ENCODE measurements around the gene BAG1.

The BAG1 gene

DNA sequence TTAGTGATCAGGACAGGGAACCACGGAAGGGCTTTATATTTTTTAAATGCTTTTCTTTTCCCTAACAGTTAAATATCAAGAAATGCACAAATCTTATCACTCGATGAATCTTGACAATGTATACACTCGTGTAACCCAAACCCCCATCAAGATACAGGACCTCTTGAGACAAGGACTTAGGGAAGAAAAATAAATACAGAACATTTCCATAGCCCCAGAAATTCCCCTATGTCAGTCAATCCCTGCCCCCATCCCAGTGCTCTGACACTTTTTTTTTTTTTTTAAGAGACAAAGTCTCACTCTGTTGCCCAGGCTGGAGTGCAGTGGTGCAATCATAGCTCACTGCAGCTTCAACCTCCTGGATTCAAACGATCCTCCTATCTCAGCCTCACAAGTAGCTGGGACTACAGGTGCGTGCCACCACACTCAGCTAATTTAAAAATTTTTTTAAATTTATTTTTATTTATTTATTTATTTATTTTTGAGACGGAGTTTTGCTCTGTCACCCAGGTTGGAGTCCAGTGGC is 21.8 kb downstream of the BAG1 start:
- DNase-seq (ENCODE audit: low spot score): no peak

DNA sequence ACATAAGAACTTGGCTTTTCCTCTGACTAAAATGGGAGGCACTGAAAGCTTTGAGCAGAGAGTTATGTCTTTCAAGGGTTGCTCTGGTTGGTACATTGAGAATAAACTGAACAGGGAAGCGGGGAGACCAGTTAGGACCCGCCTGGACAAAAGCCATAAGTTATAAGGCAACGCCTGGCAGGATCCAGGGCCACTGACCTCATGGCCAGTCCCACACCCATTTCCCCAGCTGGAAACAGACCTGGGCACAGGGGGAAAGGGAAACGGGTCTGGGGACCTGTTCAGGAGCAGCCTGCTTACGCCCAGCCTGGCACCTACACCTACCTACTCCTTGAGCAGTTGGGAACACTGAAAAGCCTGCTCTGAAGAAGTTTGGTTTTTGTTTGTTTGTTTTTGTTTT is 23.2 kb downstream of the BAG1 start:
- DNase-seq (ENCODE audit: low spot score): no peak

DNA sequence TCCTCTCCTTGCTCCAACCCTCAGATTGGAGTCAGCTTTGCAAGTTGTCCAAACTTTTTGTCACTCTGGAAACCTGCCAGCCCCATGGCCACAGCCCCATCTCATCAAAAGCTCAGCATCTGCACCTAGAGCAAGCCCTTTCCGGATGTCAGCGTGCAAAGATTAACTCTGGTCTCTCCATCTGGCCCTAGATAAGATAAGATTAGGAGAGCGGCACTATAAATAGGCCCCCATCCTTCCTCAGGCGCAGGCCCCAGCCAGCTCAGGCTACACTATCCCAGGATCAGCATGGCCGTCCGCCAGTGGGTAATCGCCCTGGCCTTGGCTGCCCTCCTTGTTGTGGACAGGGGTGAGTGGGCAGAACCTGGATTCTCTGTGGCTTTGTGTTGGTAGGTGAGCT is 24.6 kb downstream of the BAG1 start, which contains the start of gene SPINK4:
SPINK4 (plus strand) TSS at position 247 of the 400 bp plus-strand sequence; CDS start at position 289, 42 bp downstream.
- peak; percentile 89 for DNase-seq (ENCODE audit: low spot score)

DNA sequence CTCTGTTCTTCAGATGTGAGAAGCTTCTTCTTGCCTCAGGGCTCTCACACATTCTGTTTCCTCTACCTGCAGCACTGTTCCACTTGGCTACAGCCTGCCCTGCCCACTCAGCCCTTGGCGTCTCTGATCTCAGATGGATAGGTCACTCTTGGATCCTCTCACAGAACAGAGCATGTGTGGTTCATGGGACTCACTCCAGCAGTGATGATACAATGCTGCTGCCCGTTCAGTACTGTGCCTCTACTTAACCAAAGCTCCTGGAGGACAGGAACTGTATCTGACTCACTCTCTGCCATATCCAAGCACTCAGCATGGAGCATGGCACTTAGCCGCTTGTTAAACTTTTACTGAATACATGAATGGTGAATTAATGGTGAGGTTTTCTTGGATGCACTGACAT is 27.9 kb downstream of the BAG1 start:
- DNase-seq (ENCODE audit: low spot score): no peak

DNA sequence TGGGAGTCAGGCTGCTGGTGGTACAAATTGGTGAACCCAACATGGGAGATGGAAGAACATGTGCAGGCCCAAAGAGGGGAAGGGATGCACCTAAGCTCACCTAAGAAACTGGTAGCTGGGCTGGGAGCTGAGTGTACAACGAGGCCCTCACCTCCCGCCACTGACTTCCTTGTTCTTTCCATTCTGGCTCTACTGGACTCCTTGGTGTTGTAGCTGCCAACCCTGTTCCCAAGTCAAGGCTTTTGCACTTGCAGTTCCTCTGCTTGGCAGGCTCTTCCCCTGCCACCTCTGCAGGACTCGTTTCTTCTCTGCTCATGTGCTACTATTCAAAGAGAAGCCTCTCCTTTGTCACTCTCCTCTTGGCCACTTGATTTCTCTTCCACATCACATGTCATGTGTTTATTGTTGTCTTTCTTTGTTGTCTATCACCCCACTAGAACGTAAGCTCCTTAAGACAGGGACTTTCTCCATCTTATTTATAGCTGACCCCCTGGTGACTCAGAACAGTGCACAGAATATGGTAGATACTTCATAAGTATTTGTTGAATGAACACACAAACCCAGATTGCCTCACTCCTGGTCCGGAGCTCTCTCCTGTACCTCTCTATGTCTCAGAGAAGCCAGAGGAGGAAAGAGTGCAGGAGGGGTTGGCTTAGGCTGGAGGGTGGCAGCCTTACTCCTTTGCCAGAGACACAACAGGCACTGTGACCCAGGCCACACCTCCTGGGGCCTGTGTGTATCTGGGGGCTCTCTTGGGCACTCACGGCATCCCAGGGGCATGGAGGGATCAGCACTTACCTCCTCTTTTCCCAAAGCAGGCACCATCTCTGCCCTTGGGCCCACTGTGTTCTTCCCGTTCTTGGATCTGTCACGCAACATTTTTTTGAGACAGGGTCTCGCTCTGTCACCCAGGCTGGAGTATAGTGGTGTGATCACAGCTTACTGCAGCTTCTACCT is 29.7 kb downstream of the BAG1 start:
- no peak for DNase-seq (ENCODE audit: low spot score)

DNA sequence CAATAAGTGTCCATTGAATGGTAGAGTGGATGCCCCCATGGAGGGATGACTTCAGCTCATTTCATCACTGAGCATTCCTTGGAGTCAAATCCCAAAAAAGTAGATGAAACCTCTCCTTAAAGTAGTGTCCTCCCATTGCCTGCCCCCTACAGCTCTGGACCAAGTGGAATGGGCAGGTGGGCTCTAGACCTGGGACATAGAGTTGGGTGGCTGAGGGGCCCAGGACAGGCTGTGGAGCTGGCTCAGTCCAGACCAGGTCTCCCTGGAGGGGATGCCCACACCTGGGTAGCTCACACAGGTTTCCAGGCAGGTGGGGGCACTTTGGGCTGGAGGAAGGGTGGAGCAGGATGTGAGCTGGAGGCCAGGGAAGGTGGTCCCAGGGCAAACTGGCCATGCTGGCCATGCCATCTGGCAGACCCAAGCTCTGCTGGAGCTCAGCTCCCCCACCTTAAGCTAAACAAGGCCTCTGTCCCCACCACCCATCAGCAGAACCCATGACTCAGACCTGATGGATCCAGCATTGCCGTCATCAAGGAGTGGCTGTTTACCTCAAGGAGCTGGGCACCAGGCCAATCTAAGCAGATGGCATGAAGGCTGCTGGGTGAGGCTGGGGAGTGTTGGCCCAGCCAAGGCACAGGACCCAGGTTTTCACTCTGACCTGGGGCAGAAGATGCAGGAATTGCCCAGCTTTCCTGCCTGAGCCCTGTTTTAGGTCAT is 30.7 kb downstream of the BAG1 start:
- peak; percentile 70 for DNase-seq (ENCODE audit: low spot score)

DNA sequence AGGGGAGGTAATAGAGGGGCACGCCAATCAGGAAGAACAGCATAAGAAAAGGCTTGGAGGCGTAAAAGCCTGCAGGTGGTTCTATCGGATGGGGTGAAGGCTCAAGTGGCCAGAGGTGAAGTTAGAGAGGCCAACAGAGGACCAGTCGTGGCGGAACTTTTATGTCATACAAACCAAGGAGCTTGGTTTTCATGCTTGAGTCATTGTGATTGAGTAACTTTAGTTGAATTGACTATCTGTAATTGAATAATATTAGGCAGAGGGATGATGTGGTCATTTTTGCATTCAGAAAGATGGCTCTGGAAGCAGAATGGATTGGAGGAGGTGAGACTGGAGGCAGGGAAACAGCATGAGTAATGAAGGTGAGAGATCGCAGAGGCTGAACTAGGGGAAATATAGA is 31.7 kb downstream of the BAG1 start:
- no peak for DNase-seq (ENCODE audit: low spot score)

DNA sequence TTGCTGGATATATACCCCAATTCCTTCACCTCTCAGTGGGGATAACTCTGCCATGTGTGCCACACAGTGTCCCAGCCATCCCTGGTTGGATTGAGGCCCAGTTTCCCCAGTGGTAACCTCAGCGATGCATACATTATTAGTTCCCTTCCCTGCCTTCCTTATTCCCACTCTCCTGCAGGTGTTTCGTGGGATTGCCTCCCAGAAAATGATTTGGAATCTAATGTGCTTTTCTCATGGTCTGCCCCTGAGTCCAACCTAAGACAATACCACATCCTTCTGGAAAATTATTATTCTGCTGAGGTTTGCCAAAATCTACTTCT is 32.9 kb downstream of the BAG1 start:
- DNase-seq (ENCODE audit: low spot score): no peak

DNA sequence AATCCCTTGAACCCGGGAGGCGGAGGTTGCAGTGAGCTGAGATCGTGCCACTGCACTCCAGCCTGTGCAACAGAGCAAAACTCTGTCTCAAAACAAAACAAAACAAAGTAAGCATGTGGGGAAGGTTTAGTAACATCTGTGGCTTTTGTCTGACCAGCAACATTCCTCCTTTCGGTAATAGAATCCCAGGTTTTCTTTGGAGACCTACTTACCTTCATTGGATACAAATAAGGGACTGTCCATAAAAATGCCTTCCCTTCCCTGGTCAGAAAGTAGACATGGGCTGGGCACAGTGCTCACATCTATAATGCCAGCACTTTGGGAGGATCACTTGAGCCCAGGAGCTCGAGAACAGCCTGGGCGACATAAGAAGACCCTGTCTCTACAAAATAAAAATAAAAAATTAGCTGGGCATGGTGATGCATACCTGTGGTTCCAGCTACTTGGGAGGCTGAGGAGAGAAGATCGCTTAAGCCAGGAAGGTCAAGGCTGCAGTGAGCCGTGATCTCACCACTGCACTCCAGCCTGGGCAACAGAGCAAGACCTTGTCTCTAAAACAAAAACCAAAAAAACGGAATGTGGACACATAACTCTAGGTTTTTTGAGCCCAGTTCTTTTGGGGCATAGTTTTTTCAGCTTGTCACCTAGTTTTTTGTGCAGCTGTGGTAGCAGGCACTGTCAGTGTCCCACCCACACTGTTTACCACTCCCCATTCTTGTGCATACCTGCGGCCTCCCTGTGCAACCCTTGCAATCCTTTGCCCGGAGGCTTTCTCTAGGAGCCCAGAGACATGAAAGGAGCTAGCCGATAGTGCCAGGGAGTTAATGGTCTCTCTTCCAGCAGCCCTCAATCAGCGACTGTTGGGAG is 33.5 kb downstream of the BAG1 start:
- no peak for DNase-seq (ENCODE audit: low spot score)

DNA sequence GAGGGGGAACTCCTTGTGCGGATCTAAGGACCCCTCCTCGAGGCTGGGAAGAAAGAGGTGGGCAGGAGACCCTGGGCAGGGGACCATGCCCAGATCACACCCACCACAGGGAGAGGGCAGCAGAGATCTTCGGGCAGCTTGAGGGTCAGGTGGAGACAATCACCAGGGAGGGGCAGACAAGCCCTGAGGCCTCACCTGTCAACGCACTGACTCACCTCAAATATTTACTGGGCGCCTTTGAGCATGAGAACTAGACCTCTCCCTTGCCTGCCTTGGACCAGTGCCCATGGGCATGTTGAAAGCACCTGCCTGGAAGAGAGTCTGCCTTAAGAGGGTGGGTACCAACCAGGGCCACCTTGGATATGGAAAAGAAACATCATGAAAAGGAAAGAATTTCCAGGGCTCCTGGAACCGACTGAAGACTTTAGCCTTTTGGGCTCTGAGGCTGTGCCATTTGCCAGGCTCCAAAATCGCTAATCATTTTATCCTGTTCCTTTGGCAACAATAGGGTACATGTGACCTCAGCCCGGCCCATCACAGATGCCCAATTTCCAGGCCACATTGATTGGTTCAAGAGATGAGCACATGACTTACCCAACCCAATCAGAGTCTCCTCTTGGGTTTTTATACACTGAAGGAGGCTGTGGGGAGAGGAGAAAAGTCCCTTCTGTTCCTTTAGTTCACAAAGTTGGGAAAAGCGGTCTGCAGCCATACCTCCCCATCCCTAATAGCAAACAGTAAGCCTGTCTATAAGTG is 35.0 kb downstream of the BAG1 start:
- DNase-seq (ENCODE audit: low spot score): peak; percentile 62

DNA sequence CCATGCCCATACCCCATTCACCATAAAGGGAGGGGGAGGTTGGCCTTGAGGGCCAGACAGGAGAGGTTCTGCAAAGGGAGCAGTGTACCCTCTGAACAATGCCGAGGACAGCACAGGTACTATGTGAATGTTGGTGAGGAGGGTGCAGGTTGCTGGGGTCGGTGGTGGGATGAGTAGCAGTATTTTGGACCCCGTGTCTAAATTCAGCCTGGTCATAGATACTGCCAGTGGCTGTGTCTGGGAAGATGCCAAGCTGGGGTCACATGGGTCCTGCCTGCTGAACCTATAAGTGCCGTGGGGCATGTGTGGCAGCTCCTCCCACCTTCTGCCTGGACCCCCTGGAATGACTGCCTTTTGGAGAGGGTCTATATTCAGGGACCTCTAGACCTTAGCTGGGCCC is 35.9 kb downstream of the BAG1 start:
- no peak for DNase-seq (ENCODE audit: low spot score)

DNA sequence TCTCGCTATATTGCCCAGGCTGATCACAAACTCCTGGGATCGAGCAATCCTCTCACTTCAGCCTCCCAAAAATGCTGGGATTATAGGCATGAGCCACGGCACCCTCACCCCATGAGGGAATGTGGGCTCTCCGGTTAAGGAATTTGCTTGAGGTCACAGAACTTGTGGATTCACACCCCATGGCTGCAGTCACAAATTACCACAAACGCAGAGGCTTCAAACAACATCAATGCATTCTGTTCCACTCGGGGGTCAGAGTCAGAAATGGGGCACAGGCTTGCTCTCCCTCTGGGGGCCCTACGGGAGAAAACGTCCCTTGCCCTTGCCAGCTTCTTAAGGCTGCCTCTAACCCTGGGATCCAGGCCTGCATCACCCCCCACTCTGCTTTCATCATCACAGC is 36.8 kb downstream of the BAG1 start:
- no peak for DNase-seq (ENCODE audit: low spot score)

DNA sequence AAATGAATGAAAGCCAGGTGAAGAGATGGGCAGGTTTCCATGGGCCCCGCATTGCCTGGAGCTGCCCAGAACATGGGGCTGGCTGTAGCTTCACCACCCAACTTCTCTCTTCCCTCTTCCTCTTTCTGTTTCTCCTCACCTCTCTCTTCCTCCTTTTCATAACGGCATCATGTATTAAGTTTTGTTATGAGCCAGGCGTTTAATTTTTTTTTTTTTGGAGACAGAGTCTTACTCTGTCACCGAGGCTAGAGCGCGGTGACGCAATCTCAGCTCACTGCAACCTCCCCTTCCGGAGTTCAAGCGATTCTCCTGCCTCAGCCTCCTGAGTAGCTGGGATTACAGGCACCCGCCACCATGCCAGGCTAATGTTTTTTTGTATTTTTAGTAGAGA is 37.5 kb downstream of the BAG1 start:
- DNase-seq (ENCODE audit: low spot score): no peak

DNA sequence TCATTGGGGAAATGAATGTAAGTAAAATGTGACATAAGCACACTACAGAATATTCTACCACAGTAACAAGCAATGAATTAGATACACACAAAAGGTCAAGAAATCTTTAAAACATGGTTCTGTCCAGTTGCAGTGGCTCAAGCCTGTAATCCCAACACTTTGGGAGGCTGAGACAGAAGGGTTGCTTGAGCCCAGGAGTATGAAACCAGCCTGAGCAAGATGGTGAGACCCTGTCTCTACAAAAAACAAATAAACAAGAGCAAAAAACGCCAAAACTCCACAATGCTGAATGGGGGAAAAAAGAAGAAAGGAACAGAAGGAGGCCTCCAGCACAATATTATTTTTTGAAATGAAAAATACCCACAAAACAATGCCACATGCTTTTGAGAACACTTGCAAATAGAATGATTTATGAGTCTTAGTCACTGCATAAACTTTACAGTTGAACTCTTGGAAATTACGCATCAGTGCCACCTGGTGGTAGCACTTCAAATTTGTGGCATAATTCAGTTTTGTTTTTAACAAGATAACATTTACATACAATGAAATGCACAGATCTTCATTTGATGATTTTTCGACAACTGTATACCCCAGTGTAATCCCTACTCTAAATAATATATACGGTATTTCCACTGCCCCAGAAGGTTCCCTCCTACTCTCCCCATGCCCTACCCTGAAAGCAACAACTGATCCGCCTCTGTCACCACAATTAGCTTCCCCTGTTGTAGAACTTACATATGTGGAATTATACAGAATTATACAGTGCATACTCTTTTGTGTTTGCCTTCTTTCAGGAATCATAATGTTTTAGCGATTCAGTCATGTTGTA is 39.0 kb downstream of the BAG1 start:
- no peak for DNase-seq (ENCODE audit: low spot score)

DNA sequence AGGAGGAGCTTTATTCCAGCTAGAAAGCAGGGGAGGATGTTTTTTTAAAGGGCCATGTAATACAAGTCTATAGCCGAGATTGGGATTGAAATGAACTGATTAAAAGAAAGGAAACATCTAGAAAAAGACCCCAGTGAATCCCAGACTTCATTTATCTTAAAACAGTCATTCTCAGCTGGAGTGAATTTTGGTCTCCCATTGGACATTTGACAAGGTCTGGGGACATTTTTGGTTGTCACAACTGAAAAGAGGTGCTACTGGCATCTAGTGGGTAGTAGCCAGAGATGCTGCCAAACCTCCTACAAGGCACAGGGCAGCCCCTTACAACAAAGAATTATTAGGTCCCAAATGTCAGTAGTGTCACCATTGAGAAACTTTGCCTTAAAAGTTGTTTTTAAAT is 40.8 kb downstream of the BAG1 start:
- no peak for DNase-seq (ENCODE audit: low spot score)

DNA sequence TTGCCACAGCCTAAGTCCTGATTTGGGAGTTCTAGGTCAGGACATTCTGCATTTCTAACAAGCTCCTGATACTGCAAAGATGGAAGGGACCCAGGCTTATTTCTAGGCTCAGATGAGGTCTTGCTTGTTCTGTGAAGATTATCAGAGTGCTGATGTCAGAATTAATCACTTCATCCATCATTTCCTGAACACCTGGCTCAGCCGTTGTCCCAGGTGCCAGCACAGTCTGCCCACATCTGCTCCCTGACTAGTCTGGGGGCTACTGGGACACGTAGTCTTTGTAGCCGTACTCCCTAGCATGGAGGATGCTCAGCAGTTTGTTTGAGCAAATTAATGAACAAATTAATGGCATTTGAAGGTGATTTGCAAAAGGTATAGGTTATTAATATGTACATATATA is 42.5 kb downstream of the BAG1 start:
- no peak for DNase-seq (ENCODE audit: low spot score)

DNA sequence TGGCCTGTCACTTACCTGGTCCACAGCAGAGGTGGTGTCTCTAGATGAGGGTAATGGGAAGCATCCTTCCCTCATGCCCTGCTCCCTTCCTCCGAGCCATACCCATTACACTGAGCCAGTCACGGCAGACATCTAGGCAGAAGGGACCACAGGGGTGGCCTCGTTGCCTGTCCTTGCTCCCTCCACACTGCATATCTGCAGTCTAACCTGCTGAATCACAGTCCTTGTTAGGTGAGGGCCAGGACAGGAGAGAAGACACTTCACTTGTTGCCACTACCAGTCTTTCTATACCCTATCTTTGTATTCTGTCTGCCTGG is 43.0 kb downstream of the BAG1 start:
- DNase-seq (ENCODE audit: low spot score): no peak

DNA sequence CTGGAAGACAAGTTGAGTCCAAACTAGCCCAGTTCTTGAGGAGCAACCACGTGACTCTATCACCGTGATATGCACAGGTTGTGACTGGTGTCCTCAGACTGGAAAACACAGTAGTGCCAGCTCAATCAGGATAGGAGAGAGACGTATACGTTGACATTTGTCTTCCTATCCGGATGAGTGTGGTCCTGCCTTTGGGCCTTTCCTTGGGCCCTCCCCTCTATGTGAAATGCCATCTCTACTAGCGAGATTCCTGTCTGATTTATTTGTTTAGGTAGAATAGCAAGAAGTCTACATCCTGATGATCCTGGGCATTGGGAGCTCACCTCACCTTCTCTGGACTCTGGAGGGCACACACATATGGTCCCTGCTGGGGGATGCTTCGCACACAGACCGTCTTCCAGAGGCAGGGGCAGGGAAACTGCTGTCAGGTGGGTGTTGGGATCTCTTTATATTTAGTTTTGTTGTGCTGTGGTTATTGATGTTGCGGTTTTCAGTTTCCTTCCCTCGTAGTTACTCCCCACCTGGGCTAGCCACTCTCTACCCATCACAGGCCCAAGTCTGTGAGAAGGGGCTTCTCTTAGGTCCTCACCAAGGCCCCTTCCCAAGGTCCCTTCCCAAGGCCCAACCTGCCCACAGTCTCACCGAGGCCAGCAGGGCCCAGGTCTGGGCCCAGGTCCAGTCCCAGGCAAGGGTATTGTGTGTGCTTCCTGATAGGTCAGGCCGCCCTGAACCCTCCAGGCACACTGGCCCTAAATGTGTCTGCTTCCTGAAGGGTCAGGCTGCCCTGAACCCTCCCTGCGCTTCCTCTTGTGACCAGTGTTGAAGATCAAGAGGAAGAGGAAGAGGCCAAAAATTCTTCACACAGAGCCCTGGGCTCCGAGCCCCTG is 43.6 kb downstream of the BAG1 start:
- DNase-seq (ENCODE audit: low spot score): no peak

DNA sequence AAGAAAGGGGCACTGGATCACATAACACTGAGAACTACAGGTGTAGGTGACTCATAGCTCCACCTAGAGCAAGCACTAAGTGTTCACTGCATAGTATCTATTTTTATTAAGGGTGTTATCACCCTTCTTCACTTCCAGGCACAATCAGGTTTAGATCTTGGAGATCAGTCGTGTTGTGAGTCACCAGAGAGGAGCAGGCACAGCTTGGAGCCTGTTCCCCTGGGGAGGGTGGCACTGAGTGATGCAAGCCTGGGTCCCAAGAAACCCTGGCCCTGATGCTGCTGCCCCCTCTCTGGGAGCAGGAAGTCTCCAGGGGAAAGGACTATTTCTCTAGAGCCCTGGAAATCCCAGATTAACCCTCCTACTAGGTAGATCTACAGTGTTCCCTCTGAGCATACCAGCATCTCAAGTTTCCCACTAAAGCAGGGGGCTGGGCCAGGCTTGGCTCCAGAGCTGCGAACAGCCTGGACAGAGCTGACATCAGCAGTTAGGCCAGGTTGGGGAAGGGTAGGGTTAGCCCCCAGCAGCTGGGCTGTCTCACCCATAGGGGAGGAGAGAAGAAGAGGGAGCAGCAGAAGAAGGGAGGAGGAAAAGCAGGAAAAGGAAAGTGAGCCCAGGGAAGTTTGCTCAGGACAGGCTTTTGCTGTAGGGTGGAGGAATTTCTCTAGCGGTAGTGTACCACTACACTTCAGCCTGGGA is 52.7 kb downstream of the BAG1 start:
- DNase-seq (ENCODE audit: low spot score): peak; percentile 84

Data from D341Med (cell line).